Gastroesophageal sphincter (tissue), 4 donors: ENCODE measurements around the gene MAN1A1. TPM values are rescaled to one million over a fixed set of nuclear protein-coding genes. Genes with fewer than 3 reads are reported as not detected.

Experiments
- ATAC-seq: fragments of 150-250 bp; one replicate; pipeline ENCODE4 v1.9.1; 2016; ENCODE audit warnings: mild to moderate bottlenecking, moderate library complexity
- H3K27ac ChIP-seq, 4 donors: fragments of 200-600 bp; sonication (generic) in 3 of 4; 1 replicate in 3 of 4; 2 replicates in 1 of 4; pipeline ENCODE4 v1.5.1; 2016 to 2019
- H3K27me3 ChIP-seq: fragments of 200-600 bp; sonication (generic); one replicate; pipeline ENCODE4 v1.5.1; 2019
- H3K36me3 ChIP-seq, 2 donors: fragments of 200-600 bp; sonication (generic); one replicate each; pipeline ENCODE4 v1.5.1; 2019; ENCODE audit warnings: control low read depth in 1 of 2
- H3K4me1 ChIP-seq, 3 donors: fragments of 200-600 bp; sonication (generic); 1 replicate in 2 of 3; 2 replicates in 1 of 3; pipeline ENCODE4 v1.5.1; 2016 to 2019; ENCODE audit warnings: control low read depth in 2 of 3
- H3K4me3 ChIP-seq, 2 donors: fragments of 200-600 bp; sonication (generic); one replicate each; pipeline ENCODE4 v1.5.1; 2019; ENCODE audit warnings: mild to moderate bottlenecking in 1 of 2, moderate library complexity in 1 of 2
- H3K9me3 ChIP-seq, 3 donors: fragments of 200-600 bp; sonication (generic); one replicate each; pipeline ENCODE4 v1.5.1; 2017 to 2019; ENCODE audit warnings: control low read depth in 2 of 3
- CTCF ChIP-seq, 4 experiments: fragments of 200-600 bp in 2 of 4; fragments of 450-650 bp in 2 of 4; sonication (generic) in 1 of 4; IDR thresholded peaks; one replicate each; pipeline ENCODE4 v1.5.1; 2017 to 2019; ENCODE audit warnings: antibody characterized with exemption in 4 of 4, mild to moderate bottlenecking in 2 of 4, moderate library complexity in 2 of 4
- EP300 ChIP-seq: sonication (generic); formaldehyde crosslinking; IDR thresholded peaks from one replicate; pipeline ENCODE4 v1.6.1; 2017; ENCODE audit warnings: antibody characterized with exemption, mild to moderate bottlenecking
- POLR2A ChIP-seq, 2 donors: fragments of 450-650 bp; IDR thresholded peaks; one replicate each; pipeline ENCODE4 v1.6.1; 2017; ENCODE audit warnings: antibody characterized with exemption in 2 of 2, mild to moderate bottlenecking in 2 of 2, moderate library complexity in 1 of 2
- POLR2AphosphoS5 ChIP-seq: sonication (generic); formaldehyde crosslinking; IDR thresholded peaks from one replicate; pipeline ENCODE4 v1.6.1; 2017; ENCODE audit warnings: antibody characterized with exemption
- WGBS, 2 donors: methylation state at CpG; one replicate each; pipeline ENCODE4 v1.1.5; 2018; ENCODE audit warnings: low coverage in 1 of 2; 5-methylcytosine and 5-hydroxymethylcytosine counted together
- small RNA-seq, 4 donors: library from RNA; depleted of rRNA; stranded (forward); fragments of <200 nt; gene quantifications; one replicate each; pipeline ENCODE3, GENCODE V24; 2016
- total RNA-seq, 4 donors: library from RNA; depleted of rRNA; stranded (reverse); fragments of >200 nt; gene quantifications; one replicate each; pipeline ENCODE4 v1.1.0, GENCODE V29; 2016

Gene MAN1A1
- total RNA-seq, 4 donors from 2014 or later = 73.3 to 177 (median 110) TPM

- TF ChIP-seq CTCF (IDR thresholded peaks at IDR 0.05) (no peak), POLR2AphosphoS5 (no peak), EP300 (no peak), POLR2A (IDR thresholded peaks at IDR 0.05) (no peak)
- Histone ChIP-seq H3K27ac (no peak overlapping the region), H3K36me3 (no peaks in the 10 kb centered on the region), H3K4me3 (no peak overlapping the region), H3K4me1 (peaks cover 0 to 27% (median 0%) of the 10 kb centered on the region in 3 donors), H3K9me3 (no peaks in the 10 kb centered on the region), H3K27me3 (no peaks in the 10 kb centered on the region)
- no peak for ATAC-seq
- 77% methylated on average over 1 of the region's 1 CpG; no CpG with 5 or more reads in 1 of the 2 donors for WGBS, 2 donors
These were observed 221.9 kb downstream of the MAN1A1 start for GRCh38 chr6:119127627-119128026.

Small RNA genes within 50 kb of the gene (small RNA-seq; reads per million reads assigned to genes)
- gene AL022722.2 = 0 reads per million in 4 donors
- 0 reads per million in 4 donors for gene RNU6-194P
